Esophagus squamous epithelium (tissue), 4 donors: ENCODE data around the gene THOC7.

Experiments used
- CTCF ChIP-seq, 6 experiments: fragments of 450-650 bp in 4 of 6; fragments of 200-600 bp in 2 of 6; sonication (generic) in 2 of 6; IDR thresholded peaks; one replicate each; pipeline ENCODE4 v1.5.1; 2016 to 2019; ENCODE audit warnings: antibody characterized with exemption in 6 of 6, mild to moderate bottlenecking in 4 of 6, moderate library complexity in 4 of 6
- POLR2A ChIP-seq, 4 donors: fragments of 450-650 bp; IDR thresholded peaks; one replicate each; pipeline ENCODE4 v1.6.1; 2017; ENCODE audit warnings: antibody characterized with exemption in 4 of 4, mild to moderate bottlenecking in 4 of 4, moderate library complexity in 3 of 4

- TF ChIP-seq CTCF (IDR thresholded peaks at IDR 0.05) (no peak), POLR2A (IDR thresholded peaks at IDR 0.05) (no peak)
Measured at GRCh38 chr3:63862804-63863149, 828 bp downstream of the THOC7 start.
